ENCODE data around the gene NSRP1.

DNA sequence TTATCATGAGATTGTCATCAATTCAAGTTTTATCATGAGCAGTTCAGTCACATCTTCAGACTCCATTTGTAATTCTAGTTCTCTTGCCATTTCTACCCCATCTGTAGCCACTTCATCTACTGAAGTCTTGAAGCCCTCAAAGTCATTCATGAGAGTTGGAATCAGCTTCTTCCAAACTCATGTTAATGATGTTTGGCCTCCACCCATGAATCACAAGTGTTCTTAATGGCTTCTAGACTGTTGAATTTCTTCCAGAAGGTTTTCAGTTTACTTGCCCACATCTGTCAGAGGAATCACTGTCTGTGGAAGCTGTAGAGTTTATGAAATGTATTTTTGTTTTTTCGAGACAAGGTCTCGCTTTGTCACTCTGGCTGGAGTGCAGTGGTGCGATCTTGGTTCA lies 16.0 kb downstream of the NSRP1 start:
- TF ChIP-seq POLR2A (IDR thresholded peaks at IDR 0.05) (no peak), POLR2AphosphoS5 (IDR thresholded peaks at IDR 0.05) (no peak), EP300 (IDR thresholded peaks at IDR 0.05) (no peak)
- TF ChIP-seq, protein P1, sequence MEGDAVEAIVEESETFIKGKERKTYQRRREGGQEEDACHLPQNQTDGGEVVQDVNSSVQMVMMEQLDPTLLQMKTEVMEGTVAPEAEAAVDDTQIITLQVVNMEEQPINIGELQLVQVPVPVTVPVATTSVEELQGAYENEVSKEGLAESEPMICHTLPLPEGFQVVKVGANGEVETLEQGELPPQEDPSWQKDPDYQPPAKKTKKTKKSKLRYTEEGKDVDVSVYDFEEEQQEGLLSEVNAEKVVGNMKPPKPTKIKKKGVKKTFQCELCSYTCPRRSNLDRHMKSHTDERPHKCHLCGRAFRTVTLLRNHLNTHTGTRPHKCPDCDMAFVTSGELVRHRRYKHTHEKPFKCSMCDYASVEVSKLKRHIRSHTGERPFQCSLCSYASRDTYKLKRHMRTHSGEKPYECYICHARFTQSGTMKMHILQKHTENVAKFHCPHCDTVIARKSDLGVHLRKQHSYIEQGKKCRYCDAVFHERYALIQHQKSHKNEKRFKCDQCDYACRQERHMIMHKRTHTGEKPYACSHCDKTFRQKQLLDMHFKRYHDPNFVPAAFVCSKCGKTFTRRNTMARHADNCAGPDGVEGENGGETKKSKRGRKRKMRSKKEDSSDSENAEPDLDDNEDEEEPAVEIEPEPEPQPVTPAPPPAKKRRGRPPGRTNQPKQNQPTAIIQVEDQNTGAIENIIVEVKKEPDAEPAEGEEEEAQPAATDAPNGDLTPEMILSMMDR (IDR thresholded peaks at IDR 0.05) = no peak
